ENCODE results near the gene FXYD4.

- TF ChIP-seq CTCF (IDR thresholded peaks at IDR 0.05): no peak
- TF ChIP-seq POLR2AphosphoS5 (IDR thresholded peaks at IDR 0.05): peak; percentile 63 to 90 (median 74)
- no peak for TF ChIP-seq POLR2A (IDR thresholded peaks at IDR 0.05)
- peak in 1 of 4 donors; percentile 20 for TF ChIP-seq EP300 (IDR thresholded peaks at IDR 0.05)
Measured at GRCh38 chr10:43396928-43397624, 25.6 kb downstream of the FXYD4 start.

All from sigmoid colon (tissue), 4 donors.